ENCODE results near the gene PUM2.

GRCh38 chr2:20222769-20223406 lies 127.8 kb downstream of the PUM2 start:
- TF ChIP-seq CTCF (IDR thresholded peaks at IDR 0.05; ENCODE audit: low read depth, low read length) (no peak), EZH2phosphoT487 (IDR thresholded peaks at IDR 0.05; ENCODE audit: low read depth) (no peak)

All from OCI-LY3 (cell line).